WERI-Rb-1 (cell line): ENCODE data around the gene ZHX3.

Experiments used
- DNase-seq: peaks from one replicate; pipeline ENCODE4 v3.0.0-alpha.2; 2020
- H3K27ac ChIP-seq: fragments of 250-450 bp; sonication (Bioruptor Pico); 2 replicates; pipeline ENCODE4 v1.5.1; 2020; ENCODE audit warnings: mild to moderate bottlenecking, moderate library complexity
- H3K27me3 ChIP-seq: fragments of 250-450 bp; sonication (Bioruptor Pico); 2 replicates; pipeline ENCODE4 v1.5.1; 2021; ENCODE audit warnings: mild to moderate bottlenecking, low read depth, moderate library complexity; ENCODE audit not compliant: insufficient read depth, severe bottlenecking
- H3K36me3 ChIP-seq: fragments of 250-450 bp; sonication (Bioruptor Pico); 2 replicates; pipeline ENCODE4 v1.5.1; 2020; ENCODE audit warnings: mild to moderate bottlenecking, moderate library complexity
- H3K4me3 ChIP-seq: 2 replicates; pipeline ENCODE4 v1.5.1; 2011; ENCODE audit warnings: low read depth, mild to moderate bottlenecking, control low read depth, low read length
- H3K9me3 ChIP-seq: fragments of 250-450 bp; sonication (Bioruptor Pico); 2 replicates; pipeline ENCODE4 v1.5.1; 2021; ENCODE audit warnings: mild to moderate bottlenecking, moderate library complexity; ENCODE audit not compliant: severe bottlenecking
- TF ChIP-seq, protein P1 (sequence below): IDR thresholded peaks from 2 replicates; pipeline ENCODE4 v1.5.1; 2011; ENCODE audit warnings: low read depth, mild to moderate bottlenecking, control low read depth, inconsistent platforms, low read length

ZHX3 gene

DNA sequence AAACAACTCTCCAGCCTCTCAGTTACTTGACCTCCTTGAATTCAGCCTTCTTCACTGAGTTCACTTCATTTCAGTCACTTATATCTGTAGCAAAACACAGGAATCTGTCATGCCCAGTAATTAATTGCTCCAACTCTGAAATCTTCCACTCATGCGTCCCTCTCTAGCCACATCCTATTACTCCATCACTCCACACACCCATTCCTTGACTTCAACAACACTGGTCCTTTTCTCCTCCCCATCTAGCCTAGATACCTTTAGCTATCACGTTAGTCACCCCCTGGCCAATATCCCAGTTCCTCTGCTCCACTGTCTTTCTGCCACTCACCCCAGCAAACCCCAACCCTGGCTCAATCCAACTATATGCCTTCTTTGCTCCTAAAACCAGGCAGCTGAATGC is 7.7 kb downstream of the ZHX3 start:
- no peak overlapping the region for H3K27ac ChIP-seq
- no peak for DNase-seq

DNA sequence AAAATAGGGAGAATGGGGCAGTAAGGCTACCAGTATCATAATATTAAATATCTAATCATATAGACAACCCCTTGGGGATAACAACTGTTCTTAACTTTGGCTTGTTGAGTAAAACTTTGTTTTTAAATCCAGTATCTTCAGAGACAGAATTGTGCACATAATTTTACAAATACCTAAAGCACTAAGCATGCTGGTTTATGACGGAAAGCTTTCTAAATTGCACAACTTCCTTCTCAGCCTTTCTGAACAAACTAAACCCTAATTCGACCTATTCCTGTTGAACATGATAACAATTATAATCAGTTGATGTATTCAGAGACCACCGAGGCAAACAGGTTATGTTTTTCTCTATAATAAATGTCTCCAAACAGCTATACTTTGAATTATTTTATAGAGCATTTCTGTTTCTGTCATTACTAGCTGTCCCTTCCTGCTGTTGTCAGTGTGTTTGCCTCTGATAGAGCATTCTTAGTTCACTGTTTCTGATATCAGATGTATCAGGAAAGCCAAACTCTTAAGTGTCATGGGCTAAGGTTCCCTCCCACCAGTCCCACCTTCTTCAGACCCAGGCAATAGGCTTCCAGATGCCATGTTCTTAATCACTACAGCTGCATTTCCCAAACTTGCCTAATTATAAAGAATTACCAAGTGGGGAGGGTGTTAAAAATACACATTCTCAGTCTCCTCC is 8.7 kb downstream of the ZHX3 start:
- Histone ChIP-seq H3K27ac (no peak overlapping the region), H3K9me3 (no peaks in the 10 kb centered on the region), H3K27me3 (no peaks in the 10 kb centered on the region), H3K36me3 (no peaks in the 10 kb centered on the region; the same call in 1 of the 2 replicates), H3K4me3 (no peak overlapping the region)
- no peak for DNase-seq
- TF ChIP-seq, protein P1, sequence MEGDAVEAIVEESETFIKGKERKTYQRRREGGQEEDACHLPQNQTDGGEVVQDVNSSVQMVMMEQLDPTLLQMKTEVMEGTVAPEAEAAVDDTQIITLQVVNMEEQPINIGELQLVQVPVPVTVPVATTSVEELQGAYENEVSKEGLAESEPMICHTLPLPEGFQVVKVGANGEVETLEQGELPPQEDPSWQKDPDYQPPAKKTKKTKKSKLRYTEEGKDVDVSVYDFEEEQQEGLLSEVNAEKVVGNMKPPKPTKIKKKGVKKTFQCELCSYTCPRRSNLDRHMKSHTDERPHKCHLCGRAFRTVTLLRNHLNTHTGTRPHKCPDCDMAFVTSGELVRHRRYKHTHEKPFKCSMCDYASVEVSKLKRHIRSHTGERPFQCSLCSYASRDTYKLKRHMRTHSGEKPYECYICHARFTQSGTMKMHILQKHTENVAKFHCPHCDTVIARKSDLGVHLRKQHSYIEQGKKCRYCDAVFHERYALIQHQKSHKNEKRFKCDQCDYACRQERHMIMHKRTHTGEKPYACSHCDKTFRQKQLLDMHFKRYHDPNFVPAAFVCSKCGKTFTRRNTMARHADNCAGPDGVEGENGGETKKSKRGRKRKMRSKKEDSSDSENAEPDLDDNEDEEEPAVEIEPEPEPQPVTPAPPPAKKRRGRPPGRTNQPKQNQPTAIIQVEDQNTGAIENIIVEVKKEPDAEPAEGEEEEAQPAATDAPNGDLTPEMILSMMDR, result no peak

More for the DNA sequence above, 7.7 kb downstream of the ZHX3 start:
- Histone ChIP-seq H3K27me3 (no peaks in the 10 kb centered on the region), H3K9me3 (no peaks in the 10 kb centered on the region), H3K4me3 (no peak overlapping the region), H3K36me3 (no peaks in the 10 kb centered on the region; the same call in 1 of the 2 replicates)
- TF ChIP-seq, protein P1, result no peak

DNA sequence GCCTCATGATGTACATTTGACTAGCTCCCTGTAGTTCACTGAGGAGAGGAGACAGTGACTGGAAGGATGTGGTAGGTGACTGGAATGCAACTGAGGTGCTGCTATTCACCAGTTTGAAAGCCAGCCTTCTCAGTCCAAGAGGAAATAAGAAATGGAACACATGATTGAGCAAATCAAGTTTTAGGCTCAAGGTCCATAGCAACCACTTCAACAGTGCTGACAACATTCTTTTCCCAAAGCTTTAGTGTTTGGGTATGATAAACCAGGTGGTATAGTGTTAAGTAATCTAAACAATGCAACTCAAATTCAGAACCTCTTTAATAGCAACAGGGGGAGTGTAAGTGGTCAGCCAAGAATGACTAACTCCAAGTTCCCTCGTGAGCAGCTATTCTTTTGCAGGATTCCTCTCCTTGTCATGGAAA is 9.2 kb downstream of the ZHX3 start:
- Histone ChIP-seq H3K9me3 (no peaks in the 10 kb centered on the region), H3K27me3 (no peaks in the 10 kb centered on the region), H3K36me3 (no peaks in the 10 kb centered on the region; the same call in 1 of the 2 replicates), H3K4me3 (no peak overlapping the region), H3K27ac (no peak overlapping the region)
- TF ChIP-seq, protein P1, result no peak
- no peak for DNase-seq

DNA sequence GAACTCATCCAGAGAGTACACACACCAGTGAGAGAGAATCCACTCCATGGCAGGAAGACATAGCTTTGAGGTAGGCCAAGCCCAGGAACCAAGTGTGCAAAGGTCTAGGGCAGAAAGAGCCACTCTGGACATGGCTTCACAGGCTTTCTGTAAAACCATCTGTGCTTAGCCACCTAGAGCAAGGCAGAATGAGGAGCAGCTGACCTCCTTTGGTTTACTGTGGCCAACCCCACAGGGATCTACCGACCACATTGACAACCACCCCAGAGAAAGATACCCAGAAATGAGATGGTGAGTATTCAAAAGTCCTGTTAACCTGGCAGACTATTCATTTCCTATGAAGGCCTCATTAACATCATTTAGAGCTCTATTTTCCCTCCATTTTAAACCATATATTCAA is 10.5 kb downstream of the ZHX3 start:
- Histone ChIP-seq H3K9me3 (no peaks in the 10 kb centered on the region), H3K27ac (no peak overlapping the region), H3K4me3 (no peak overlapping the region), H3K36me3 (no peaks in the 10 kb centered on the region; the same call in 1 of the 2 replicates), H3K27me3 (no peaks in the 10 kb centered on the region)
- no peak for DNase-seq
- TF ChIP-seq, protein P1, result no peak

DNA sequence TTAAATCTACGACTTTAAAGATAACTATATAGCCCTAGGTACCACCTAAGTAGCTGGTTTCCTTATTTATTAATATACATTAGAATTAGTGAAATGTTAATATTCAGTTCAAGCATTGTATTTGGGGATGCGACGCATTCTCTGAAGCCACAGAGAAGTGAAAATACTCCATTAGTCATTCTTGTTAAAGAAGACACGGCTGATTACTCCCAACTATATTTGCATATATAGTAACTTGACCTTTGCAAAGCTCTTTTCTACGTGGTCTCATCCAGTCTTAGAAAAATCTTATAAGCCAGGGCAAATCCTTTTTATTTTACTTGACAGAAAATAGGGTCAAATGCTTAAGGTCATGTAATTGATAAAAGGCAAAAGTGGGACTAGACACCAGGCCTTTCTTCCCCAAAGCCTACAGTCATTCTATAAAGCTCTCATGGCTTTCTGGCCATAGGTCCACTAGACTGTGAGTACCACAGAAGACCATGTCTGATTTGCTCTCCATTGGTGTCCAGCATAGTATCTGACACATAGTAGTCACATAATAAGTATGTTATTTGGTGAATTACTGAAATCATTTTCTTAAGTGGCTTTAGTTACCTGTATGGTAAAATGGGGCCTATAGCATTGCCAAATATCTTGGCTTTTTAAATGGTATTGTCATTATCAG is 11.3 kb downstream of the ZHX3 start:
- H3K27ac ChIP-seq, result no peak overlapping the region
- no peak overlapping the region for H3K4me3 ChIP-seq
- TF ChIP-seq, protein P1, result no peak
- no peaks in the 10 kb centered on the region for H3K36me3 ChIP-seq
- no peak for DNase-seq
- H3K9me3 ChIP-seq, result no peaks in the 10 kb centered on the region
- no peaks in the 10 kb centered on the region for H3K27me3 ChIP-seq
